Activated CD4-positive, alpha-beta T cell treated with anti-CD3 and anti-CD28 coated beads, Interleukin-2, amount 10 ng/mL, durations not matched to agents 24 days and 14 days (primary cell): ENCODE measurements around the gene N4BP3. TPM values are rescaled to one million over a fixed set of nuclear protein-coding genes. Genes with fewer than 3 reads are reported as not detected.
"Not testable (repeated sequence)": the region's sequence is repeated elsewhere in the genome, so short reads cannot be mapped to it uniquely, and the experiment has no call there.

Source experiments
- DNase-seq: peaks from one replicate; pipeline ENCODE4 v3.0.0; 2022
- H3K27ac Mint-ChIP-seq: one replicate; pipeline ENCODE4 v1.8.0; 2022; ENCODE audit warnings: mild to moderate bottlenecking, mixed read lengths
- H3K27me3 Mint-ChIP-seq: one replicate; pipeline ENCODE4 v1.8.0; 2022; ENCODE audit warnings: mixed read lengths
- H3K36me3 Mint-ChIP-seq: one replicate; pipeline ENCODE4 v1.8.0; 2022; ENCODE audit warnings: low read depth, mild to moderate bottlenecking, mixed read lengths
- H3K4me1 Mint-ChIP-seq: one replicate; pipeline ENCODE4 v1.8.0; 2021; ENCODE audit warnings: mixed read lengths
- H3K4me3 Mint-ChIP-seq: one replicate; pipeline ENCODE4 v1.8.0; 2022; ENCODE audit warnings: mild to moderate bottlenecking, moderate library complexity, mixed read lengths
- H3K9me3 Mint-ChIP-seq: one replicate; pipeline ENCODE4 v1.8.0; 2021; ENCODE audit warnings: mixed read lengths
- intact Hi-C: fragments of 100-400 bp; cut with micrococcal nuclease; formaldehyde crosslinking; loops from one replicate; pipeline ENCODE4 v1.15.1; 2023
- total RNA-seq: library from RNA; stranded (reverse); gene quantifications from 2 replicates; pipeline ENCODE4 v1.2.3, GENCODE V29; 2022

N4BP3 gene
- total RNA-seq, 1 donor from 2014 or later: 3.3 TPM

GRCh38 chr5:178121391-178122276, 8.3 kb downstream of the N4BP3 start:
- Mint-ChIP-seq H3K4me1 (peaks cover 16% of the 10 kb centered on the region), H3K36me3 (no peaks in the 10 kb centered on the region), H3K27me3 (peaks cover 2% of the 10 kb centered on the region), H3K27ac (no peak overlapping the region), H3K9me3 (no peaks in the 10 kb centered on the region), H3K4me3 (peak overlapping the region; percentile 45)
- DNase-seq: no peak
- intact Hi-C loops: loop anchor here (1.0 kb wide), 1 partner anchor 10 kb away; the partner anchor contains the start of gene RMND5B

- Mint-ChIP-seq H3K4me1 (peaks cover 11% of the 10 kb centered on the region), H3K36me3 (no peaks in the 10 kb centered on the region), H3K9me3 (no peaks in the 10 kb centered on the region), H3K27ac (no peak overlapping the region), H3K27me3 (no peaks in the 10 kb centered on the region), H3K4me3 (no peak overlapping the region)
- intact Hi-C loops: no loop called here
- no peak for DNase-seq
Measured at GRCh38 chr5:178122346-178122745, 9.0 kb downstream of the N4BP3 start.

- peaks cover 11% of the 10 kb centered on the region for H3K4me1 Mint-ChIP-seq
- H3K27ac Mint-ChIP-seq: no peak overlapping the region
- intact Hi-C loops: no loop called here
- H3K9me3 Mint-ChIP-seq: no peaks in the 10 kb centered on the region
- no peaks in the 10 kb centered on the region for H3K36me3 Mint-ChIP-seq
- no peaks in the 10 kb centered on the region for H3K27me3 Mint-ChIP-seq
- DNase-seq: peak; percentile 54
- no peak overlapping the region for H3K4me3 Mint-ChIP-seq
Measured at GRCh38 chr5:178123094-178123965, 10.0 kb downstream of the N4BP3 start.

DNA sequence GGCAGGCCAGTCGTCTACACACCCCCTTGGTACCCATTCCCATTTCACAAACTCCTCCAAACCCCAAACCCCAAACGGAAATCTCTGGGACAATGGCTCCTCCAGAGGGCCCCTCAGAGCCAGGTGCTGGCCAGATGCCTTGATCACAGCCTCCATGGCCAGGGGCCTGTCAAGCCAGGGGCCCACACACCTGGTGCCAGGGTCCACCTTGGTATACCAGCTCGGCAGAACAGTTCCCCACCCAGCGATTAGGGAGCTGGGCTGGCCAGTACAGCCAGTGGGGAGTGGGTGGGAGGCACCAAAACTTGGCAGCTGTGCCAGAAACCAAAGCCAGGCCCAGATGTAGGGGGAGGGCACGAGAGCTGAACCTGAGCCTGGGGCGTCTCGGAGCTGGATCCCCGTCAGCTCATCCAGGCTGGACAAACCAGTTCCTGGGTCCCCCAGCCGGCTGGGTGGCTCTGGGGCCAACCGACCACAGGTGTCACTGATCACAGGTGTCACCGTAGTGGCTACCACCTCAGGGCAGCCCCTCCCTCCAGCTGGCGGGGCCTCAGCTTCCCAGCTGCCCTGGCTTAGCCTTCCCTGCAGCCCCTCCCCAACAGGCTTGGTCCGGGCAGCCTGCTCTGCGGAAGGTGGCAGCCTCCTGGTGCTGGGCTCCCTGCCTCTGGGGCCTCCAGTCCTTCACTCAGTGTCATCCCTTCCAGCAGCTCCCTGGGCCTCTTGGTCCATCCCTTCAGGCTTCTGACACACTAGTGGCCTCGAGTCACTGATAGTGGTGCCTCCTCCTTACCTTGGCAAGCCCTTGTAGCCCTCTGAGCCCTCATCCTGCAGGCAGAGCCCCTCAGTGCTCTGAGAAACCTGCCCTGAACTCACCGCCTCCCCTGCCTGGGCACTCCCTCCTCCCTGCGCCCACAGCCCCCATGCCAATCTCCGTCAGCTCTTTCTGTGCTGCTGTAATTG, 10.9 kb downstream of the N4BP3 start:
- no peak overlapping the region for H3K4me3 Mint-ChIP-seq
- no peaks in the 10 kb centered on the region for H3K27me3 Mint-ChIP-seq
- H3K27ac Mint-ChIP-seq: no peak overlapping the region

GRCh38 chr5:178125253-178125906, 12.0 kb downstream of the N4BP3 start:
- Mint-ChIP-seq H3K4me3 (no peak overlapping the region), H3K36me3 (no peaks in the 10 kb centered on the region), H3K9me3 (no peaks in the 10 kb centered on the region), H3K27me3 (no peaks in the 10 kb centered on the region), H3K27ac (no peak overlapping the region), H3K4me1 (peaks cover 13% of the 10 kb centered on the region)
- intact Hi-C loops: no loop called here
- DNase-seq: no peak

More for the DNA sequence above, 10.9 kb downstream of the N4BP3 start:
- Mint-ChIP-seq H3K4me1 (peaks cover 11% of the 10 kb centered on the region), H3K9me3 (no peaks in the 10 kb centered on the region), H3K36me3 (no peaks in the 10 kb centered on the region)
- intact Hi-C loops: no loop called here
- no peak for DNase-seq

GRCh38 chr5:178126556-178126955, 13.2 kb downstream of the N4BP3 start:
- Mint-ChIP-seq H3K36me3 (peaks cover 2% of the 10 kb centered on the region), H3K9me3 (no peaks in the 10 kb centered on the region), H3K27me3 (no peaks in the 10 kb centered on the region), H3K4me1 (peaks cover 11% of the 10 kb centered on the region), H3K4me3 (no peak overlapping the region), H3K27ac (no peak overlapping the region)
- DNase-seq: no peak
- intact Hi-C loops: no loop called here

DNA sequence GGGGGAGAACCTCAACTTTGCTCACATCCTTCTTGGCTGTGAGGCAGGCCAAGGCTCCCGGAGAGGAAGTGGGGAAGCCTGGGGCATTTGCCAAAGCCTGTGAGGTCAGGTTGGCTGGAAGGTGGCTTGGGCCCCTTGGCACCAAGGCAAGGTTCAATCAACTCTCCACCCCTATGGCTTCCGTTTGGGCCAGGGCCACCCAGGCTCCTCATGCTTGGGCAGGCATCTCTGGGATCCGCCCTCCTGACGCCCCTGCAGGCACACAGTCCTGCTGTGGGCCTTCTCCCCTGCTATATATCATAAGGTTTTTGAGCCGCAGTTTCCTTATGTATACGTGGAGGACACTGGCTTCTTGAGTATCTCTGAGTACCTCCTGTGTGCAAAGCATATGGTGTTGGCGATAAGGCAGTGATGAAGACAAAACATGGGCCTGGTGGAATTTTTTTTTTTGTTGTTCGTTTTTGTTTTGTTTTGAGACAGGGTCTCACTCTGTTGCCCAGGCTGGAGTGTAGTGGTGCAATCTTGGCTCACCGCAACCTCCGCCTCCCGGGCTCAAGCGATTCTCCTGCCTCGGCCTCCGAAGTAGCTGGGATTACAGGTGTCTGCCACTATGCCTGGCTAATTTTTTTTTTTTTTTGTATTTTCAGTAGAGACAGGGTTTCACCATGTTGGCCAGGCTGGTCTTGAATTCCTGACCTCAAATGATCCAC, 14.1 kb downstream of the N4BP3 start:
- H3K27me3 Mint-ChIP-seq, H3K36me3 Mint-ChIP-seq, H3K27ac Mint-ChIP-seq, H3K4me3 Mint-ChIP-seq, intact Hi-C loops, DNase-seq, H3K9me3 Mint-ChIP-seq: not testable (repeated sequence)
- H3K4me1 Mint-ChIP-seq: peaks cover 17% of the 10 kb centered on the region

DNA sequence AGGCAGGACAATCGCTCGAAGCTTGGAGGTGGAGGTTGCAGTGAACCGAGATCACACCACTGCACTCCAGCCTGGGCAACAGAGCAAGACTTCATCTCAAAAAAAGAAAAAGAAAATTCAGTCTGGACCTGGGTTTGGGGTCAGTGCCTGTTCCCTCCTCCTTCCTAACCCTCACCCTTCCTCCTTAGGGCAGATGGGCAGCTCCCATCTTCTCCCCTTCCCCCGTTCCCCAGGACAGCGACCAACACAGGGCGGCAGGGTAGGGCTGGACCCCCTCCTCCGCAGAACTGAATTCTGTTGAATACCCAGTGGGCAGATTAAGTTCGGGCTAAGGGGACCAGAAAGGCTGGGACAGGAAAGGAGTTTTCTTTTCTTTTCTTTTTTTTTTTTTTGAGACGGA, 16.0 kb downstream of the N4BP3 start:
- DNase-seq: no peak
- peak overlapping the region; percentile 12 for H3K4me3 Mint-ChIP-seq
- no peaks in the 10 kb centered on the region for H3K27me3 Mint-ChIP-seq
- H3K27ac Mint-ChIP-seq: no peak overlapping the region
- intact Hi-C loops: no loop called here
- H3K4me1 Mint-ChIP-seq: peaks cover 13% of the 10 kb centered on the region
- peaks cover 15% of the 10 kb centered on the region for H3K36me3 Mint-ChIP-seq
- no peaks in the 10 kb centered on the region for H3K9me3 Mint-ChIP-seq

DNA sequence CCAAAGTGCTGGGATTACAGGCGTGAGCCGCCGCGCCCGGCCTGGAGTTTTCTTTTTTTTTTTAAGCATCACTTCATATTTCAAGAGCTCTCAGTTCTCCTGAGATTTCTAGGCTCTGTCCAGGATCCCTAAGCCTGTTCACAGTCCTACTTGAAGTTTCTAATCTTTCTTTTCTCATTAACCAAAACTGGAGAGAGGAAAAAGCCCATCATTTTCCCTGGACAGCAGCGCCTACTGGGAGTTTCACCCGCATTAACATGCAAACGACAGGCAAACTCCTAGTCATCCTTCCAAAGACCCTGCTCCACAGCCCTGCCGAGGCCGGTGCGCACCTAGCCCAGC, 16.9 kb downstream of the N4BP3 start:
- peak overlapping the region; percentile 82 for H3K4me3 Mint-ChIP-seq
- not testable (repeated sequence) for DNase-seq, H3K27me3 Mint-ChIP-seq, H3K9me3 Mint-ChIP-seq
- H3K4me1 Mint-ChIP-seq: peaks cover 14% of the 10 kb centered on the region
- intact Hi-C loops: loop anchor here (1.0 to 2.0 kb wide), 2 partner anchors 14 to 23 kb away; partner anchors contain the start of gene NHP2
- H3K27ac Mint-ChIP-seq: peak overlapping the region; percentile 67
- H3K36me3 Mint-ChIP-seq: peaks cover 16% of the 10 kb centered on the region

DNA sequence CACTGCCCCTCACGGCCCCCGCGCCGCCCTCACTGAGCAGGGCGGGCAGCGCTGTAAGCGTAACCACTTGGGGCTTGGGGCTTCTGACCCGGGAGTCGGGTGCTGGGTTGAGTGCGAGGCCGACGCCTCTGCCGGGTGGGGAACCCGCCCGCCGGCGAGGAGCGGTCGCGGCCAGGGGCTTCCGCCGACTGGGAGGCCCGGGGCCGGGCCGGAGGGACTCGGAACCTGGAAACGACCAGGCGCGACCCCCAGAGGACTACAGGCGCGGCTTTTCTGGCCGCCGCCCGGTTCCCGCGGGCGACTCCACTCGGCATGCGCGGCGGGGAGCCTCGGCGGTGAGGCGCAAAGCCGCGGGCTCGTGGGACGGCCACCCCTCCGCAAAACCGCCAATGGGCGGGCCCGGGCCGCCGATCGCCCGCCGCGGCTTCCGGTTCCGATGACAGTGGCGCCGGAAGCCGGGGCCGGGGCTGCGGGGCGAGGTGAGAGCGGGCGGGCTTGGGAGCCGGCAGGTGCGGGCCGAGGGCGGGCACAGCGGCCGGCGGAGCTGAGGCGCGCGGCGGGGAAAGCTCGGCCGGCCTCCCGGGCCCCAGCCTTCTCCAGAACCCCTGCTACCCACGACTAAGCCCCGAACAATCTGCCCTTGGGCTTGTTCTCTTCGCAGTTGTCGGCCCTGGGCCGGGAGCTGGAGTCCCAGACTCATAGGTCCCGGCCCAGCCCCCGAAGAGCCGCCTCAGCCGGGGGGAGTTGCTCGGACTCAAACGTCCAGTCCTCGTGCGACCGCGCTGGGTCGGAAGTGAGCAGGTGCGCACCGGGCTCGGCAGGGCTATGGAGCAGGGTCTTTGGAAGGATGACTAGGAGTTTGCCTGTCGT, 17.5 kb downstream of the N4BP3 start, which contains the start of gene RMND5B:
Gene RMND5B (plus strand): TSS at position 439 of the 870 bp plus-strand sequence. CDS start 7,106 bp downstream, outside the sequence.
- Mint-ChIP-seq H3K27me3 (no peaks in the 10 kb centered on the region), H3K36me3 (peaks cover 20% of the 10 kb centered on the region), H3K4me3 (peak within 1 kb of the TSS; percentile 82), H3K9me3 (no peaks in the 10 kb centered on the region), H3K27ac (peak within 1 kb of the TSS; percentile 83), H3K4me1 (peaks cover 14% of the 10 kb centered on the region)
- intact Hi-C loops: loop anchor here (1.0 to 2.0 kb wide), 4 partner anchors 10 to 73 kb away; partner anchors contain the start of genes HNRNPAB and NHP2
- peak; percentile 95 for DNase-seq

DNA sequence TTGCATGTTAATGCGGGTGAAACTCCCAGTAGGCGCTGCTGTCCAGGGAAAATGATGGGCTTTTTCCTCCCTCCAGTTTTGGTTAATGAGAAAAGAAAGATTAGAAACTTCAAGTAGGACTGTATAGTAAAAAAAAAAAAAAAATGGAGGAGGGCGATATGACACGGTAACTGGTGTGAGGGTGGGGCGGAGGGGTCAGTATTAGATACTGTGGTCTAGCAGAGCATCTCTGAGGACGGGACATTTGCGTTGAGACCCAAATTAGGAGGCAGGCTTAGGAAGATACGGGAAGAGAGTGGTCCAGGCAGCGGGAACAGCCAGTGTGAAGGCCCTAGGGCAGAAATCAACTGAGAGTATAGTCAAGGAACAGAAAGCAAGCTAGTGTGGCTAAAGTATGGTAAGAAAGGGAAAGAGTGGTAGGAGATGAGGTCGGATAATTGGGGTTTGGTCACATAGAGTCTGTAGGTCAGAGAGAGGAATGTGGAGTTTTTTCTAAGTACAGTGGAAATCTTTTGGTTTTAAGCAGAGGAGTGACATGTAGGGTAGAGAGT, 18.2 kb downstream of the N4BP3 start:
- H3K36me3 Mint-ChIP-seq: peaks cover 24% of the 10 kb centered on the region
- H3K4me3 Mint-ChIP-seq: peak overlapping the region; percentile 82
- H3K9me3 Mint-ChIP-seq: no peaks in the 10 kb centered on the region
- intact Hi-C loops: loop anchor here (1.0 to 2.0 kb wide), 3 partner anchors 10 to 73 kb away; partner anchors contain the start of genes HNRNPAB and NHP2
- no peaks in the 10 kb centered on the region for H3K27me3 Mint-ChIP-seq
- peak overlapping the region; percentile 83 for H3K27ac Mint-ChIP-seq
- no peak for DNase-seq
- H3K4me1 Mint-ChIP-seq: peaks cover 16% of the 10 kb centered on the region
